ENCODE data around the gene FAU. TPM values are rescaled to one million over a fixed set of nuclear protein-coding genes. Genes with fewer than 3 reads are reported as not detected.

The FAU gene
- polyA plus RNA-seq, 12 donors, result 680 to 974 (median 806) TPM; not detected in 1

GRCh38 chr11:65111744-65112545, 10.0 kb downstream of the FAU start, which contains the start of gene TM7SF2:
TM7SF2 (plus strand) TSS chr11:65111872; CDS start chr11:65112016, 144 bp downstream.
- peak; percentile 87 for DNase-seq

GRCh38 chr11:65111159-65111743, 10.7 kb downstream of the FAU start:
- no peak for DNase-seq

DNA sequence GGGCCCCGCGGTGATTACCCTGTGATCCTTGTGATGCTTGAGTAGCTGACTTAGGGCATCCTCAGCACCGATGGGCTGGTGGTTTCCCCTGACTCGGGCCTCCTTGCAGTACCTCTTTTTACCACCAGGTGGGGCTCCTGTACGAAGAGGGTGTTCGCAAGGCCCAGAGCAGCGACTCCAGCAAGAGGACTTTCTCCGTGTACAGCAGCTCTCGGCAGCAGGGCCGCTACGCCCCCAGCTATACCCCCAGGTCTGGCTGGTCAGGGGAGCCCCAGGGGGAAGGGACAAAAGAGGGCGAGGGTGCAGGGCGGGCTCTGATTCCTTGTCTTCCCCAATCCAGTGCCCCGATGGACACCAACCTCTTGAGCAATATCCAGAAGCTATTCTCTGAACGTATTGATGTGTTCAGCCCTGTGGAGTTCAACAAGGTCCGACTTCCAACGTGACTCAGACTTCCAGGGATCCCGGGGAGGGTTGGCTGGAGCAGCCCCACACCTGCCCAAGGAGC, 11.5 kb downstream of the FAU start:
- peak; percentile 86 for DNase-seq

- no peak for DNase-seq
Measured at GRCh38 chr11:65109231-65110198, 12.4 kb downstream of the FAU start.

GRCh38 chr11:65108469-65109123, 13.3 kb downstream of the FAU start:
- no peak for DNase-seq

- DNase-seq, result no peak
Measured at GRCh38 chr11:65107751-65108468, 14.0 kb downstream of the FAU start.

- DNase-seq, result no peak
Measured at GRCh38 chr11:65107078-65107477, 14.9 kb downstream of the FAU start.

DNA sequence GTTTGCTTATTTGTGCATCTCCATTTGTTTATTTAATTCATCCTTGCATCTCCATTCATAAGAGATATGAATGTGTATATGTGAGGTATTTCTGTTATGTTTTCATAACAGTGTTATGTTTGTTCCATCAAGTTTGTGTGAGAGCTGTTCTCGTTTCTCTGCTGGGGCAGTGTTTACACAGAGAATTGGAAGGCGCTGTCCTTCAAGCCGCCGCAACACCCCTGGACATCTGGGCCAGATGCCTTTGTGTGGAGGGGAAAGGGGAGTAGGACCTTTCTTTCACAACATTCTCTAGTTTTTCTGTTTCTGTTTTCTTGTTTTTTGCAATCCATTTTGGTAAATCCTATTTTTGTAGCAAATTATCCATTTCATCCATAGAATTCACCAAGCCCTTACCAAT, 17.3 kb downstream of the FAU start:
- no peak for DNase-seq

GRCh38 chr11:65103476-65103875, 18.5 kb downstream of the FAU start:
- DNase-seq, result no peak

- DNase-seq, result no peak
Measured at GRCh38 chr11:65102142-65103095, 19.5 kb downstream of the FAU start.

DNA sequence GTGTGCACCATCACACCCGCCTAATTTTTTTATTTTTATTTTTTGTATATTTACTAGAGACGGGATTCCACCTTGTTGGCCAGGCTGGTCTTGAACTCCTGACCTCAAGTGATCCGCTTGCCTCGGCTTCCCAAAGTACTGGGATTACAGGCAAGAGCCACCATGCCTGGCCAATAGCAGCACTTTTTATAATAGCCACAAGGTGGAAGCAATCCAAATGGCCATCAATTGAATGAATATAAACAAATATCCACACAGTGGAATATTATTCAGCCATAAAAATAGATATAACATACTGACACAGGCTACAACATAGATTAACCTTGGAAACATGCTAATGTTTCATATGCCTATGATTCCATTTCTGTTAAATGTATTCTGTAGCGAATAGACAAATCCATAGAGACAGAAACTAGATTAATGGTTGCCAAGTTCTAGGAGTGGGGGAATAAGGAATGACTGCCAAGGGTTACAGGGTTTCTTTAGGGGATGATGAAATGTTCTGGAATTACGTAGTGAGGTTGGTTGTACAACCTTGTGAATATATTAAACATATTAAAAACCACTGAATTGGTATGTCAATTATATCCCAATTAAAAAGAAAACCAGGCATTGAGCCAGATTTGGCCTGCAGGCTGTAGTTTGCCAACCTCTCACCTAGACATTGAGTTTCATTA, 21.1 kb downstream of the FAU start:
- DNase-seq, result no peak

DNA sequence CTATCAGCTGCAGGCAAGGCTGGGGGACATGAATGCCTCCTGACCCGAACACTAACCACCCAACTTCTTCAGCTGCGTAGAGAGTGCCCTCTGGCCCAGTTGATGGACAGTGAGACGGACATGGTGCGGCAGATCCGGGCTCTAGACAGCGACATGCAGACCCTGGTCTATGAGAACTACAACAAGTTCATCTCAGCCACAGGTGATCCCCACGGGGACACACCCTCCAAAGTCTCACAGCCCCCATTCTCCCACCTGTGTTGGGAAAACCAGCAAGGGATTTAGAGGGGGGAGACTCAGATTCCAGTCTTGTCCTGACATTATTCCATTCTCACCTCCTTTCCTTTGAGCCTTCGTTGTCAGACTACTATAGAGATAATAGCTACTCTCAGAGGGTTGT, 25.0 kb downstream of the FAU start:
- no peak for DNase-seq

DNA sequence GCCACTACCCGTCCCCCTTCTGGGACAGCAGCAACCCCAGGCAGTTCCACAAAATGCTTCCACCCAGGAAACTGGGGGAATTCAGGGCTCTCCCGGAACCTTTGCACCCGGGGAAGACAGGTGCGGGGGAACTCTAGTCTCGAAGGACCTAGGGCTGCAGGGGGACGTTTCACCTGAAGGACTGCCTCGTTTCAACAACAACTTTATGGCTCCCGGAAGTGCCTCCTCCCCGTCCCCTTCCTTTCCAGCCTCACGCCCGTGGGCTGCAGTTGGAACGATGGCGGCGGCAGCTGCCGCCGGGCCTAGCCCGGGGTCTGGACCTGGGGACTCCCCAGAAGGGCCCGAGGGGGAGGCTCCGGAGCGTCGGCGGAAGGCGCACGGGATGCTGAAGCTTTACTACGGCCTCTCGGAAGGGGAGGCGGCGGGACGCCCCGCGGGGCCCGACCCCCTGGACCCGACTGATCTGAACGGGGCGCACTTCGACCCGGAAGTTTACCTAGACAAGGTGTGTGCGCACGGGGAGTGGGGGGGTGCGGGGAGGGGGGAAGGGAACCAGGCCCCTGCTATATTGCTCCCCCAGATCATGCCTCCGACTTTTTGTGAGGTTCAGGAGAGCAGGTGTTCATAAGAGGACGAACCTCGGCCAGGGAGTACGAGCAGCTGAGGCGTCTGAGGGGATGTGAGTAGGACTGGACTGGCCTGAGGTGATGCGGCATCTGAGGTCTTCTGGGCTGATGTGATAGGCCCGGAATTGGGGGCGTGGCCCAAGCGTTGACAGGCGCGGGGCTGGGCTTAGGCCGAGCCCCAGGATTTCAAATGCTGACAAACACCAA, 25.7 kb downstream of the FAU start, which contains the start of gene VPS51:
Gene VPS51, plus strand, starts transcription at position 241 of the 833 bp plus-strand sequence. Its CDS starts 37 bp downstream, at position 278.
- DNase-seq, result peak; percentile 91

GRCh38 chr11:65095427-65095826, 26.5 kb downstream of the FAU start:
- no peak for DNase-seq

- no peak for DNase-seq
Measured at GRCh38 chr11:65090628-65091027, 31.3 kb downstream of the FAU start.

GRCh38 chr11:65089621-65090020, 32.3 kb downstream of the FAU start:
- DNase-seq, result no peak

DNA sequence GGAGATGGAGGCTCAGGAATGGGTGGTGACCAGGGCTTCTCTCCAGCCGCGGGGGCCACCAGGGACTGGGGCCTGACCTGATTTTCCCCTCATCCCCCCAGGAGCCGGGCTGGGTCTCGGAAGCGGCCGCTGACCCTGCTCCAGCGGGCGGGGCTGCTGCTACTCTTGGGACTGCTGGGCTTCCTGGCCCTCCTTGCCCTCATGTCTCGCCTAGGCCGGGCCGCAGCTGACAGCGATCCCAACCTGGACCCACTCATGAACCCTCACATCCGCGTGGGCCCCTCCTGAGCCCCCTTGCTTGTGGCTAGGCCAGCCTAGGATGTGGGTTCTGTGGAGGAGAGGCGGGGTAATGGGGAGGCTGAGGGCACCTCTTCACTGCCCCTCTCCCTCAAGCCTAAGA, 34.1 kb downstream of the FAU start:
- no peak for DNase-seq

GRCh38 chr11:65087216-65087615, 34.7 kb downstream of the FAU start:
- DNase-seq, result no peak
